ENCODE measurements around the gene TLX2. TPM values are rescaled to one million over a fixed set of nuclear protein-coding genes. Genes with fewer than 3 reads are reported as not detected.

The TLX2 gene
- total RNA-seq, 2 experiments from 2014 or later = 0.10 TPM

- Mint-ChIP-seq H3K36me3 (ENCODE audit: low read depth) (peaks cover 48% of the 10 kb centered on the region), H3K4me1 (ENCODE audit: low read depth) (peaks cover 40% of the 10 kb centered on the region), H3K9me3 (no peaks in the 10 kb centered on the region), H3K27ac (peak overlapping the region; percentile 84), H3K27me3 (ENCODE audit: low read depth) (no peaks in the 10 kb centered on the region), H3K4me3 (peak overlapping the region; percentile 98)
- intact Hi-C loops (cut with micrococcal nuclease) = loop anchor here (2.0 to 10.0 kb wide), 5 partner anchors 33 to 706 kb away; partner anchors contain the start of genes HK2, LBX2 and STAMBP
- CTCF ChIA-PET = interaction anchor here (0.9 to 4.4 kb wide), 10 partner anchors 21 to 61 kb away, joined by 3 to 50 read pairs (median 6); partner anchors contain the start of genes CCDC142 and TTC31
- peak; percentile 77 for DNase-seq
These were observed 16.3 kb downstream of the TLX2 start for GRCh38 chr2:74530239-74531187.

- no peak for DNase-seq
- intact Hi-C loops (cut with micrococcal nuclease) = loop anchor here (1.0 to 10.0 kb wide), 6 partner anchors 34 to 707 kb away; partner anchors contain the start of genes HK2, LBX2 and STAMBP
- H3K9me3 Mint-ChIP-seq = no peaks in the 10 kb centered on the region
- peak overlapping the region; percentile 34 for H3K4me3 Mint-ChIP-seq
- peak overlapping the region; percentile 2 for H3K27ac Mint-ChIP-seq
- no peaks in the 10 kb centered on the region for H3K27me3 Mint-ChIP-seq (ENCODE audit: low read depth)
- peaks cover 36% of the 10 kb centered on the region for H3K4me1 Mint-ChIP-seq (ENCODE audit: low read depth)
- peaks cover 39% of the 10 kb centered on the region for H3K36me3 Mint-ChIP-seq (ENCODE audit: low read depth)
- CTCF ChIA-PET = interaction anchor here (0.5 to 4.4 kb wide), 21 partner anchors 10 to 197 kb away, joined by 3 to 50 read pairs (median 3); partner anchors contain the start of genes CCDC142, MRPL53, TTC31 and WBP1
These were observed 17.4 kb downstream of the TLX2 start for GRCh38 chr2:74531666-74532065.

- Mint-ChIP-seq H3K27ac (peak overlapping the region; percentile 2), H3K9me3 (no peaks in the 10 kb centered on the region), H3K4me1 (ENCODE audit: low read depth) (peaks cover 33% of the 10 kb centered on the region), H3K27me3 (ENCODE audit: low read depth) (no peaks in the 10 kb centered on the region), H3K36me3 (ENCODE audit: low read depth) (peaks cover 34% of the 10 kb centered on the region), H3K4me3 (peak overlapping the region; percentile 35)
- DNase-seq = no peak
- intact Hi-C loops (cut with micrococcal nuclease) = loop anchor here (1.0 to 10.0 kb wide), 5 partner anchors 35 to 707 kb away; partner anchors contain the start of genes LBX2 and STAMBP
- CTCF ChIA-PET = interaction anchor here (0.5 to 4.4 kb wide), 18 partner anchors 10 to 197 kb away, joined by 3 to 50 read pairs (median 4); partner anchors contain the start of genes CCDC142, MRPL53, TTC31 and WBP1
These were observed 18.0 kb downstream of the TLX2 start for GRCh38 chr2:74532222-74532621.

- Mint-ChIP-seq H3K27me3 (ENCODE audit: low read depth) (peaks cover 4% of the 10 kb centered on the region), H3K27ac (no peak overlapping the region), H3K4me1 (ENCODE audit: low read depth) (peaks cover 21% of the 10 kb centered on the region), H3K4me3 (no peak overlapping the region), H3K9me3 (no peaks in the 10 kb centered on the region), H3K36me3 (ENCODE audit: low read depth) (peaks cover 21% of the 10 kb centered on the region)
- CTCF ChIA-PET = interaction anchor here (1.9 to 4.4 kb wide), 4 partner anchors 12 to 53 kb away, joined by 4 to 50 read pairs (median 24); partner anchors contain the start of genes CCDC142 and TTC31
- no peak for DNase-seq
- intact Hi-C loops (cut with micrococcal nuclease) = loop anchor here (5.0 to 10.0 kb wide), 4 partner anchors 36 to 709 kb away; partner anchors contain the start of genes LBX2 and STAMBP
These were observed 19.2 kb downstream of the TLX2 start for GRCh38 chr2:74533464-74533863.

- H3K4me3 Mint-ChIP-seq = no peak overlapping the region
- peaks cover 16% of the 10 kb centered on the region for H3K4me1 Mint-ChIP-seq (ENCODE audit: low read depth)
- intact Hi-C loops (cut with micrococcal nuclease) = loop anchor here (5.0 to 10.0 kb wide), 4 partner anchors 37 to 710 kb away; partner anchors contain the start of genes LBX2 and STAMBP
- no peak for DNase-seq
- CTCF ChIA-PET = interaction anchor here (4.1 kb wide), 1 partner anchor 52 kb away, joined by 50 read pairs; no protein-coding TSS in a partner anchor
- H3K27me3 Mint-ChIP-seq (ENCODE audit: low read depth) = peaks cover 9% of the 10 kb centered on the region
- H3K27ac Mint-ChIP-seq = no peak overlapping the region
- H3K36me3 Mint-ChIP-seq (ENCODE audit: low read depth) = peaks cover 14% of the 10 kb centered on the region
- no peaks in the 10 kb centered on the region for H3K9me3 Mint-ChIP-seq
These were observed 20.2 kb downstream of the TLX2 start for GRCh38 chr2:74534411-74534810.

- CTCF ChIA-PET = no interaction called here
- no peaks in the 10 kb centered on the region for H3K9me3 Mint-ChIP-seq
These were observed 21.3 kb downstream of the TLX2 start for GRCh38 chr2:74535440-74535965.

GRCh38 chr2:74536166-74536950 lies 22.1 kb downstream of the TLX2 start:
- CTCF ChIA-PET = no interaction called here
- peaks cover 9% of the 10 kb centered on the region for H3K4me1 Mint-ChIP-seq (ENCODE audit: low read depth)
- intact Hi-C loops (cut with micrococcal nuclease) = loop anchor here (10.0 kb wide), 1 partner anchor 712 kb away; the partner anchor contains the start of gene STAMBP

More at GRCh38 chr2:74535440-74535965, 21.3 kb downstream of the TLX2 start:
- Mint-ChIP-seq H3K4me1 (ENCODE audit: low read depth) (peaks cover 16% of the 10 kb centered on the region), H3K27me3 (ENCODE audit: low read depth) (peaks cover 13% of the 10 kb centered on the region), H3K27ac (no peak overlapping the region), H3K4me3 (no peak overlapping the region), H3K36me3 (ENCODE audit: low read depth) (peaks cover 13% of the 10 kb centered on the region)
- DNase-seq = no peak
- intact Hi-C loops (cut with micrococcal nuclease) = loop anchor here (10.0 kb wide), 1 partner anchor 711 kb away; the partner anchor contains the start of gene STAMBP

GRCh38 chr2:74537140-74537539 lies 22.9 kb downstream of the TLX2 start:
- Mint-ChIP-seq H3K4me1 (ENCODE audit: low read depth) (peaks cover under 1% of the 10 kb centered on the region), H3K27me3 (ENCODE audit: low read depth) (peaks cover 14% of the 10 kb centered on the region), H3K36me3 (ENCODE audit: low read depth) (peaks cover 6% of the 10 kb centered on the region), H3K27ac (no peak overlapping the region), H3K9me3 (no peaks in the 10 kb centered on the region), H3K4me3 (no peak overlapping the region)
- CTCF ChIA-PET = no interaction called here
- intact Hi-C loops (cut with micrococcal nuclease) = loop anchor here (10.0 kb wide), 1 partner anchor 712 kb away; the partner anchor contains the start of gene STAMBP
- no peak for DNase-seq

More at GRCh38 chr2:74536166-74536950, 22.1 kb downstream of the TLX2 start:
- H3K36me3 Mint-ChIP-seq (ENCODE audit: low read depth) = peaks cover 9% of the 10 kb centered on the region
- no peaks in the 10 kb centered on the region for H3K9me3 Mint-ChIP-seq
- no peak overlapping the region for H3K27ac Mint-ChIP-seq
- no peak overlapping the region for H3K4me3 Mint-ChIP-seq
- DNase-seq = no peak
- H3K27me3 Mint-ChIP-seq (ENCODE audit: low read depth) = peaks cover 13% of the 10 kb centered on the region

- no peak overlapping the region for H3K4me3 Mint-ChIP-seq
- no peaks in the 10 kb centered on the region for H3K9me3 Mint-ChIP-seq
- H3K27ac Mint-ChIP-seq = no peak overlapping the region
- no peaks in the 10 kb centered on the region for H3K4me1 Mint-ChIP-seq (ENCODE audit: low read depth)
- intact Hi-C loops (cut with micrococcal nuclease) = loop anchor here (10.0 kb wide), 1 partner anchor 714 kb away; the partner anchor contains the start of gene STAMBP
- peaks cover 25% of the 10 kb centered on the region for H3K27me3 Mint-ChIP-seq (ENCODE audit: low read depth)
- H3K36me3 Mint-ChIP-seq (ENCODE audit: low read depth) = no peaks in the 10 kb centered on the region
- no peak for DNase-seq
- CTCF ChIA-PET = interaction anchor here (1.0 to 2.6 kb wide), 4 partner anchors 10 to 56 kb away, joined by 3 to 10 read pairs (median 4); partner anchors contain the start of genes AUP1, CCDC142 and TTC31
These were observed 24.7 kb downstream of the TLX2 start for GRCh38 chr2:74538881-74539339.

GRCh38 chr2:74540291-74540690 lies 26.0 kb downstream of the TLX2 start:
- intact Hi-C loops (cut with micrococcal nuclease) = no loop called here
- no peak for DNase-seq
- H3K4me1 Mint-ChIP-seq (ENCODE audit: low read depth) = no peaks in the 10 kb centered on the region
- CTCF ChIA-PET = interaction anchor here (1.8 to 2.6 kb wide), 2 partner anchors 46 to 57 kb away, joined by 4 to 10 read pairs; partner anchors contain the start of genes CCDC142 and TTC31
- H3K9me3 Mint-ChIP-seq = no peaks in the 10 kb centered on the region
- peaks cover 27% of the 10 kb centered on the region for H3K27me3 Mint-ChIP-seq (ENCODE audit: low read depth)
- H3K36me3 Mint-ChIP-seq (ENCODE audit: low read depth) = no peaks in the 10 kb centered on the region
- no peak overlapping the region for H3K27ac Mint-ChIP-seq
- H3K4me3 Mint-ChIP-seq = no peak overlapping the region

- intact Hi-C loops (cut with micrococcal nuclease) = no loop called here
- DNase-seq = no peak
- Mint-ChIP-seq H3K4me1 (ENCODE audit: low read depth) (no peaks in the 10 kb centered on the region), H3K36me3 (ENCODE audit: low read depth) (no peaks in the 10 kb centered on the region), H3K9me3 (no peaks in the 10 kb centered on the region), H3K4me3 (no peak overlapping the region), H3K27ac (no peak overlapping the region), H3K27me3 (ENCODE audit: low read depth) (peaks cover 37% of the 10 kb centered on the region)
- CTCF ChIA-PET = interaction anchor here (0.7 to 2.6 kb wide), 4 partner anchors 9 to 151 kb away, joined by 3 to 22 read pairs (median 4); no protein-coding TSS in a partner anchor
These were observed 28.7 kb downstream of the TLX2 start for GRCh38 chr2:74542978-74543377.

Measured in activated naive CD4-positive, alpha-beta T cell treated with anti-CD3 and anti-CD28 coated beads for 36 hours (primary cell).